ENCODE data around the gene EME2.

GRCh38 chr16:1794221-1794871 is 21.7 kb downstream of the EME2 start:
- TF ChIP-seq EZH2 (IDR thresholded peaks at IDR 0.05; ENCODE audit: borderline replicate concordance, insufficient read depth, low read depth, low read length, poor library complexity, severe bottlenecking) = no peak
- TF ChIP-seq, protein P1, sequence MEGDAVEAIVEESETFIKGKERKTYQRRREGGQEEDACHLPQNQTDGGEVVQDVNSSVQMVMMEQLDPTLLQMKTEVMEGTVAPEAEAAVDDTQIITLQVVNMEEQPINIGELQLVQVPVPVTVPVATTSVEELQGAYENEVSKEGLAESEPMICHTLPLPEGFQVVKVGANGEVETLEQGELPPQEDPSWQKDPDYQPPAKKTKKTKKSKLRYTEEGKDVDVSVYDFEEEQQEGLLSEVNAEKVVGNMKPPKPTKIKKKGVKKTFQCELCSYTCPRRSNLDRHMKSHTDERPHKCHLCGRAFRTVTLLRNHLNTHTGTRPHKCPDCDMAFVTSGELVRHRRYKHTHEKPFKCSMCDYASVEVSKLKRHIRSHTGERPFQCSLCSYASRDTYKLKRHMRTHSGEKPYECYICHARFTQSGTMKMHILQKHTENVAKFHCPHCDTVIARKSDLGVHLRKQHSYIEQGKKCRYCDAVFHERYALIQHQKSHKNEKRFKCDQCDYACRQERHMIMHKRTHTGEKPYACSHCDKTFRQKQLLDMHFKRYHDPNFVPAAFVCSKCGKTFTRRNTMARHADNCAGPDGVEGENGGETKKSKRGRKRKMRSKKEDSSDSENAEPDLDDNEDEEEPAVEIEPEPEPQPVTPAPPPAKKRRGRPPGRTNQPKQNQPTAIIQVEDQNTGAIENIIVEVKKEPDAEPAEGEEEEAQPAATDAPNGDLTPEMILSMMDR (IDR thresholded peaks at IDR 0.05) = no peak

Data from B cell (primary cell).